Fibroblast of skin of abdomen (primary cell): ENCODE results near the gene IL13.
A peak's percentile ranks its signal among the peaks of the same experiment; 100 is the strongest.
"Not testable (repeated sequence)": the region's sequence is repeated elsewhere in the genome, so short reads cannot be mapped to it uniquely, and the experiment has no call there.

Experiments
- DNase-seq: peaks from one replicate; pipeline ENCODE4 v3.0.0-alpha.2; 2013

The IL13 gene

GRCh38 chr5:132688536-132689339, 30.8 kb downstream of the IL13 start:
- peak; percentile 16 for DNase-seq

DNA sequence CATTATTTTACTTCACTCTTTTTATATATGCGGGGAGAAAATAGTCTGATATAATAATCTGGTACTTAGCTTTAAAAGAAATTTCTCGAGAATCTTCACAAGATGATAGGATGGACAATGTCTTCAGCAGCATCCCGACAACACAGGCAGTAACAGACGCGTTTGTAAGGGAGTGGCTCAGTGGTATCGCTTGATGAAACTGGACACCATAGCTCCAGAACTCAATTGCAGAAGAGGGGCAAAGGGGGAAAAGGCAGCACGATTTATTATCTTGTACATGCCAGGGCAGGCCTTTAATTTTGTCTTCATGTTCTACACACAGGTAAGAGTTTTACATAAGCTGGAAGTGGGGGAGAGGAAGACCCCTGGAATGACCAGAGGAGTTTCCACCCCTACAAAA, 31.5 kb downstream of the IL13 start:
- DNase-seq, result no peak

DNA sequence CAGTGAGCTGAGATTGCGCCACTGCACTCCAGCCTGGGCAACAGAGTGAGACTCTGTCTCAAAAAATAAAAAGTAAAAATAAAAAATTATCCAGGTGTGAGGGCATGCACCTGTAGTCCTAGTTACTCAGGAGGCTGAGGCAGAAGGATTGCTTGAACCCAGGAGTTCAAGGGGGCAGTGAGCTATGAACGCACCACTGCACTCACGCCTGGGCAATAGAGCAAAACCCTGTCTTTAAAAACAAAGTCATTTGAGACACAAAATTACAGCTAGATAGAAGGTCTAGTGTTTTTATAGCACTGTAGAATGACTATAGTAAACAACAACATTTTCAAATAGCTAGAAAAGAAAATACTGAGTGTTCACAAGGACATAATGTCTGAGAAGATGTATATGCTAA, 32.2 kb downstream of the IL13 start:
- DNase-seq, result no peak

GRCh38 chr5:132691755-132692631, 34.0 kb downstream of the IL13 start:
- DNase-seq, result not testable (repeated sequence)

DNA sequence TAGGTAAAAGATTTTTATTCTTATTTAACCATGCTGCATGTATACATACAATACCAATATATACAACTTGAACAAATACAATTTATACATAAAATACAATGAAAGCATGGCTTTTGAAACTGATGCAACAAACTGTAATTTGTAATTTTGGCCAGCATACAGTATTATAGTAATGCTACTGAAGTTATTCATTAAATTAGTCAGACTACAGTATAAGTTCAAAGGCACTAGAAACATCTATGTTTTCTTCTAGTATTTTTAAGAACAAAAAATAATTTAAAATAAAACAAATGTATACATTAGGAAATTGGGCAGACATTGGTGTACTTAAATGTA, 34.6 kb downstream of the IL13 start:
- DNase-seq, result peak; percentile 63

GRCh38 chr5:132695956-132696355, 38.0 kb downstream of the IL13 start:
- DNase-seq, result no peak

DNA sequence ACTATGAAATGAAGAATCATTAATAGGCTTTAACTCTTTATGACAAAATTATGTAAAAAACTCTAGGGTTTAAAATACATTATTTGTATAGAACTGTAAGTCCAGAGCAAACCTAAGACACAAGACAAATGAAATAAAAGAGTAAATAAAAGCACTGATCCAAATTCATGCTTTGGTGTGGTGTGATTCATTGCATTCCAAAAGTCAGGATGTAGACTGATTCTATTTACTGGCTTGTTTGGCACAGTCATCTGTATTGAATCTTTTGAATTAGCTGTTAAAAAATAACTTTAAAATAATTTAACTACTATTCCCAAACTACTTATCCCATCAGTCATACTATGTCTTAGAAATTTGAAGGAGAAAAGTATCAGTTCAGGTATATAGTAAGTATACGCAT, 46.9 kb downstream of the IL13 start:
- peak; percentile 36 for DNase-seq

DNA sequence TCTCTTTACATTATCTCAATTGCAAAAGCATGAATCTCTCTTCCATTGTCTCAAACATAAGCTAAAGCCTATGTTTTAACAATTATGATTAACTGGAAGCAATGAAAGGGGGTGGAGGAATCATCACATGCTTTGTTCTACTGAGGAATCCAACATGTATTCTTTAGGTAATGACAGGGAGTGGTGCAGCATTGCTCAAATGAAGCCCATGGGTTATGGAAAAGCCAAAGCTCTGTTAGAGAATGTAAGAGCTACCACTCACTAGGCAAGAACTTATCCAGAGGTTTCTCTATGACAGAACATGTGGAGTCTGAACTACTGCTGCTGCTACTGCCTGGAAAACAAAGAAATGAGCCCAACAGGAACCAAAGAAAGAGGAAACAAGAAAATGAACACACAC, 50.7 kb downstream of the IL13 start:
- no peak for DNase-seq
